ENCODE data around the gene DCAF17.

Gene DCAF17, protein sequence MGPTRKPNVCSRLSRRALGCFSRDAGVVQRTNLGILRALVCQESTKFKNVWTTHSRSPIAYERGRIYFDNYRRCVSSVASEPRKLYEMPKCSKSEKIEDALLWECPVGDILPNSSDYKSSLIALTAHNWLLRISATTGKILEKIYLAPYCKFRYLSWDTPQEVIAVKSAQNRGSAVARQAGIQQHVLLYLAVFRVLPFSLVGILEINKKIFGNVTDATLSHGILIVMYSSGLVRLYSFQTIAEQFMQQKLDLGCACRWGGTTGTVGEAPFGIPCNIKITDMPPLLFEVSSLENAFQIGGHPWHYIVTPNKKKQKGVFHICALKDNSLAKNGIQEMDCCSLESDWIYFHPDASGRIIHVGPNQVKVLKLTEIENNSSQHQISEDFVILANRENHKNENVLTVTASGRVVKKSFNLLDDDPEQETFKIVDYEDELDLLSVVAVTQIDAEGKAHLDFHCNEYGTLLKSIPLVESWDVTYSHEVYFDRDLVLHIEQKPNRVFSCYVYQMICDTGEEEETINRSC

DNA sequence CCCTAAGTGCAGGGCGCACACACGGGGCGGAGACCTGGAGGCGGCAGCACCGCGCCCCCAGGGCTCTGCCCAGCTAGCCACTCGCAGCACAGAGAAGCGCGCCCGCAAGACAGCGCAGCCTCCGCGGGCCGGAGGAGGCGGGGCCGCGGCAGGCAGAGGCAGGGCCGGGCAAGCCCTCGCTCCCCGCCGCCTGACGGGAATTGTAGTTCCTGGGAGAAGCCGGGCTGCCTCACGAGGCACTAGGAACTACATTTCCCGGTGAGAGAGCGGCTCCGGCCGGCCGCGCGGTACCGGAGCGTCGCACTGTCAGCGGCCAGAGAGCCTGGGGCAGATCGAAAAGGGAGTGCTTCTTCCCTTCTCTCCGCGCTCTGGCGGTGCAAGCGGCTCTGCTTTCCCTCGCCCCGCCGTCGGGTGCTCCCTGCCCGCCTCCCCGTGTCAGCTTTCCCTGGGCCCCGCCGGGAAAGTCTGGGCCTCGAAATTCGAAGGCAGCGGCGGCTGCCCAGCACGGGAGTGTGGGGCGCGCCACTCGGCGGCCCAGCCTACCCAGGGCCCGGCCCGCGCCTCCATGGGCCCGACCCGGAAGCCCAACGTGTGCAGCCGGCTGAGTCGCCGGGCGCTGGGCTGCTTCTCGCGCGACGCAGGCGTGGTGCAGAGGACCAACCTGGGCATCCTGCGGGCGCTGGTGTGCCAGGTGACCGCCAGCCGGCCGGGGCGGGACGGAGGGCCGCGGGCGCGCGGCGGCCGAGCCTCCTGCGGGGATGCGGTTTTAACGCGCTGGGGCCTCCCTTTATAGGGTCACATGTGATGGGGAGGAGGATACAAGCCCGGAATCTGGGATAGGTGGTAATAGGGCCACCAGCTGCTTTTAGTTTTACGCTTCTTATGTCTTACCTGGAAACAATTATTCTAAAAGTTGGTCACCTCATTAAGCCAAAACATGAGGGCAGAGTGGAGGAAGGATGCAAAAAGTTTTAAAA is at the start of gene DCAF17:
TSS of gene DCAF17 (plus strand) at position 214 of the 977 bp plus-strand sequence. CDS start at position 566, 352 bp downstream.
- DNase-seq: peak; percentile 94

DNA sequence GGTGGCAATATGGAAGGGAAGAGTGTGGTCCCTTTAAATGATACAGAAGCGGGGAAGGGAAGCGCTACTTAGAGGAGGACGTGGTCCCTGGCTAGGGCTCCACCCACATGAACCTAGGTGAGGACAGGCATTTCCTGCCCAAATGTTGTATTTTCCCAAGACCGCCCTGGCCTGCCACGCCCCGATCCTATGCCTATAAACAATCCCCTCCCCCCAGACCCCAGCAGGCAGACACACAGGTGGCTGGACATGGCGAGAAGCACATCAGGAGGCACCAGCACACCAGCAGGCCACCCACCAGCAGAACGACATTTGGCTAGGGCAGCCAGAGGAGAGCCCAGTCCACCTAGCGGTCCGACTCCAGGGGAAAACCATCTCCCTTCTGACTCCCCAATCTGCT is 47.4 kb upstream of the DCAF17 start:
- DNase-seq: no peak

DNA sequence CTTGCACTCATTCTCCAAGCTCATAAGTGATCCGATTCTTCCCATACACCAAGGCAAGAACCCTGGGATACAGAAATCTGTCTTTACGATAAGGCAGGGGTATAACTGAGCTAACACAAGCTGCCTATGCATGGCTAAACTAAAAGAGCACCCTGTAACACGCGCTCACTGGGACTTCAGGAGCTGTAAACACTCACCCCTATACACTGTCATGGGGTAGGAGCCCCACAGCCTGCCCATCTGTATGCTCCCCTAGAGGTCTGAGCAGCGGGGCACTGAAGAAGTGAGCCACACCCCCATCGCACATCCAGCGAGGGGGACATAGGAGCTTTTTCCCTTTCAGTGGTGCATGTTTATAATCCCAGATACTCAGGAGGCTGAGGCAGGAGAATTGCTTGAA is 47.0 kb upstream of the DCAF17 start:
- DNase-seq: no peak

DNA sequence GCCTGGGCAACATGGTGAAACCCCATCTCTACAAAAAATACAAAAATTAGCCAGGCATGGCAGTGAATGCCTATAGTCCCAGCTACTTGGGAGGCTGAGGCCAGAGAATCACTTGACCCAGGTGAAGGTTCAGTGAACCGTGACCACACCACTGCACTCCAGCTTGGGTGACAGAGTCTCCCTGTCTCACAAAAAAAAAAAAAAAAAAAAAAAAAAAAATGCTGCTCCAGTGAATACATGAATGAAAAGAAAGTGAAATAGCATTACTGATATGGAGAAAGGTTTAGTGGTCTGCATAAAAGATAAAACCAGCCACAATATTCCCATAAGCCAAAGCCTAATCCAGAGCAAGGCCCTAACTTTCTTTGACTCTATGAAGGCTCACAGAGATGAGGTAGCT is 44.7 kb upstream of the DCAF17 start:
- DNase-seq: no peak

DNA sequence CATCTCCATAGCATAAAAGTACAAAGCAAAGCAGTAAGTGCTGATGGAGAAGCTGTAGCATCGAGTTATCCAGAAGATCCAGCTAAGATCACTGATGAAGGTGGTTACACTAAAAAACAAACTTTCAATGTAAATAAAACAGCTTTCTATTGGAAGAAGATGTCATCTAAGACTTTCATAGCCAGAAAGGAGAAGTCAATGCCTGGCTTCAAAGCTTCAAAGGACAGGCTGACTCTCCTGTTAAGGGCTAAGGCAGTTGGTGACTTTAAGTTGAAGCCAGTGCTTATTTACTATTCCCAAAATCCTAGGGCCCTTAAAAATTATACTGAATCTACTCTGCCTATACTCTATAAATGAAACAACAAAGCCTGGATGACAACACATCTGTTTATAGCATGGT is 44.2 kb upstream of the DCAF17 start:
- no peak for DNase-seq

DNA sequence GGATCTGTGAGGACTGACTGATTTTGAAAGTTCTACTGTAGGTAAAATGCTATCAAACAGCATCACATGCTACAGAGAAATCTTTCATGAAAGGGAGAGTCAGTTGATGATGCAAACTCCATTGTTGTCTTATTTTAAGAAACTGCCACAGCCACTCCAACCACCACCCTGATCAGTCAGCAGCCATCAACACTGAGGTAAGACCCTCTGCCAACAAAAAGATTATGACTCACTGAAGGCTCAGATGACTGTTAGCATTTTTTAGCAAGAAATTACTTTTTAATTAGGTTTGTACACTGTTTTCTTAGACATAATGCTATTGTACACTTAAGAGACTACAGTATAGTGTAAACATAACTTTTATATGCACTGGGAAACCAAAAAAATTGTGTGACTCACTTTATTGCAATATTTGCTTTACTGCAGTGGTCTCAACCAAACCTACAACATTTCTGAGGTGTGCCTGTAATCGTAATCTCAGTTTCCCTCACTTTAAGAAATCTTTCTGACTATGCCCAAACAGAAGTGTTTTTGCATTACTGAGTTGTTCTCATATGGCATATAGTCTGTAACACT is 43.0 kb upstream of the DCAF17 start:
- DNase-seq: peak; percentile 34

DNA sequence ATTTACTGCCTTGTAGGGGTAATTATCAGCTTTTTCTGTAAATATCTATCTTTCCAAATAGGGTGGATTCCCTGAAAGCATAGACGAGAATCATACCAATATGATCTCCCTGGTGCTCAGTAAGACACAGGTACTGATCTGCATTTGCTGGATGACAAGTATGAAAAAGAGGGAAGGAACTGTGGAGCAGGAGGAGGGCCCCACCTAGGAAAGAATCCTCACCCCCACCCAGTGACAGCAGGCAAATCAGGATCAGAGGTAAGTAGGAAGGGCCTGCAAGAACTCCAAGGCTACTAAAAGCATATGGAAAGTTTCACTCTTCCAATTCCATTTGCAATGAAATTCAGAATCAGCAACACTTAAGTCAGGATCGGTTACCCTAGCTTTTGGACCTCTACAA is 42.5 kb upstream of the DCAF17 start:
- DNase-seq: no peak

DNA sequence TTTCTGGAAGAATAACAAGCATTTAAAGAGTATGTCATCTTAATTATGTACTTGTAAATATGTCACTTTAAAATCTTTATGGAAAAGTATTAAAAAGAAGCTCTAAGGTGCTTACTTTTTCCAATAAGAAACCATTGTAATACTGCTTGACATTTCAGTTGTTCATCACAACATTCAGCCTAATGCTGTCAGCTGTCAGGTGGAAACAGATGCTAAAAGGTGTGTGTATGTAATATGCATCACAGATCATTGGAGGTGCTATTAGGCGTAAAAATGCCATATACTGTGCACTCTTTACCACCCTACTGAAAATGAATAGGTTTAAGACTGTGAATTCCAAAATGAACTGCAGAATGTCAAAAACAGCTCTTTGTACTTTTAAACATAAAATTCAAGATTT is 40.5 kb upstream of the DCAF17 start:
- no peak for DNase-seq

DNA sequence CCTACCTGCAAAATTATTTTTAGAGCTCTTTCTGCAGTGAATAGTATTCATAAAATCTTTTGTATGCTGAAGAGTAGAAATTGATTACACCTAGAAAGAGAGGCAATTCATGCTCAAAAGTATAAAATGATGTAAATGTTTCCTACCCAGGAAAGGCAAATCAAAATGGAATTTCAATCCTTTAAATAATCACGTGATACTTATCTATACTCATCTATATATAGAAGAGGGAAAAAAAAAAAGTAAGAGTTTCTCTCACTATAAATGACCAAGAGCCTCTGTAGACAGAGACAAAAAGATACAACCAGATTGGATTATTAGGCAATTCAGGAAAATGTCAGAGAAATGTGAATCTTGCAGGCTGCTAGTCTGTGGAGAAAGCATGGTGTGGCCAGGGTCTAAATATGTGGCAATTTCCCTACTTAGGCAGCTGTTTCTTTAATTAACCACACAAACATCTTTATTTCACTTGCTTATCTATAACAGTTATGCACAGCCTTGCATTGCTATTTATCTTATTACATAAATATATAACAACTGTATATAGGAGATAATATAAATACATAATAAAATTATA is 39.8 kb upstream of the DCAF17 start:
- DNase-seq: no peak

DNA sequence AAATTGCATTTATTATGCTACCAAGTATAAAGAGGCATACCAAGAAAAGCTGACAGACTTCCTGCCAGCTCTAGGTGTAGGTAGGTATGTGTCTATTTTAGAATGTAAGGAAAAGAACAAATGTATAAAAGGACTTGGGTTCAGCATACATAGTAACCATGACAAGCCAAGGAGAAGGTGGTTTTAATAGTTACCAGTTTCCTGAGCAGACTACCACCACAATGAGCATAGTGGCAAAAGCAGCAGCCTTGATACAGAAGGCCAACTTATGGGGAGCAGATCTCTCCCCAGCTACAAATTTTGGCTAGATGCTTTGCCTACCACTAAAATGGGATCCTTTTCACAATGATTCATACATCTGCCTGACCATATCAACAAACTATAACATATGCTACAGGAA is 34.7 kb upstream of the DCAF17 start:
- no peak for DNase-seq

DNA sequence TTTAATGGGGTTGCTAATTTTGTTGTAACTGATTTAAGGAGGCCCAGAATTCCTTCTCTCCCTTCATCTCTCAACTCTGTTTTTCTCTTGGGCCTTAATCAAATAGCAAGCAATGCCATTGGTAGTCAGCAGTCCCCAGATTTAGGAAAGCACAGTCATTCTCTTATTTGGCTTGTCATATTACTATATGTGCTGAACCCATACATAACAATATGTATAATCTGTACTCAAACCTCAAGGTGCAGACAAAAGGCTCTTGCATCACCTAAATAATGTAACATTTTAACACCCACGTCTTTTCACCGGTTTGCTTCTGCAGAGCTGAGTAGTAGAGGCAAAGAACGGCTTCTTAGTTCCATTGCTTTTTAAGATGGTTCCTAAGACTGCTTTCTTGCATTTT is 33.6 kb upstream of the DCAF17 start:
- DNase-seq: no peak

DNA sequence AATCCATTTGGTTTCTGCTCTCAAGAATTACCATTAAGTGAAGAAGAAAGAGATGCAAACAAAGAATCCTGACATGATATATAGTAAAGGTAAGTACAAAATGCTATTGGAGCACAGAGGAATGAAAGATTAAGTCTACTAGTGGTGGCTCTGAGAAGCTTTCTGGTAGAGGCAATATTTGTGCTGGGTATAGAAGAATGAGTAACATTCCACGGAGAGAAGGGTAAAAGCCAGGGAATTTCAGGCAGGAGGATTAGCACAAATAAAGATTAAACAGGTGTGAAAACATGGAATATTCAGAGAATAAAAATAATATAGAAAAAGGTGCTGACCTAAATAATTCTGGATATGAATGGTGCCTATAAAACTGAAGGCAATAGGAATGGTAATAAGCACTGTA is 32.1 kb upstream of the DCAF17 start:
- DNase-seq: no peak

DNA sequence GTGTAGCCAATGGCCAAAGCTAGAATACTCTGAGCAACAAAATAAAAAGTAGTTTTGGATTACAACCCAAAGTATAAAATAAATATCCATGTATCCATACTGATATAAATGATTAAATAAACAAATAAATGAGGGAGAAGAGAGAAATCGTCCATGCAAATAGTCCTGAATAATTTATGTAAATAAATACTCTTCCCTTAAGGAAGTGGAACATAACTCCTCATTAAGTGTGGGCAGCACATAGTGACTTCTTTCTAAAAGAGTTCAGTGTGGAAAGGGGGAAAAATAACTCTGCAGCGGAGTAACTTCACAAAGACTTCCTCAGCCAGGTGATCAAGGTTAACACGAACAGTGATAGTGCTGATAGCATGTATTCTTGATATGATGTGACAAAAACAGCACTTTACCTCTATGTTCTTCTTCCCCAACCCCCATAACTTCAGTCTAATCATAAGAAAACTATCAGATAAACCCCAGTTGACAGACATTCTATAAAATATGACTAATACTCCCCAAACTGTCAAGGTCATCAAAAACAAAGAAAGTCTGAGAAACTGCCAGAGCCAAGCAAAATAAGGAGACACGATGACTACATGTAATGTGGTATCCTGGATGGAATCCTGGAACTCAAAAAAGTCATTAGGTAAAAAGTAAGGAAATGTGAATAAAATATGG is 31.0 kb upstream of the DCAF17 start:
- no peak for DNase-seq

DNA sequence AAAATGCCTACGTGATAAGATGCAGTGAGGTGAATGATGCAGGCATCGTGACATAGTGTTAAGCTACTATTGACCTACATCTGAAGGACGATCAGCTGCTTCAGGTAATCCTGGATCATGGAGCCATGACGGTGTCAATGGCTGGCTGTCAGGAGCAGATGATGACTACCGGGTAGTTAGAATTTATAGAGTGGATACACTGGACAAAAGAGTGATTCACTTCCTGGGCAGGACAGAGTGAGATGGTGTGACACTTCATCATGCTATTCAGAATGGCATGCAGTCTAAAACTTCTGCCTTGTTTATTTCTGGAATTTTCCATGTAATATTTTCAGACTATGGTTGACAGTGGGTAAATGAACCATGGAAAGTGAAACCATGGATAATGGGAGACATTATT is 29.8 kb upstream of the DCAF17 start:
- no peak for DNase-seq

DNA sequence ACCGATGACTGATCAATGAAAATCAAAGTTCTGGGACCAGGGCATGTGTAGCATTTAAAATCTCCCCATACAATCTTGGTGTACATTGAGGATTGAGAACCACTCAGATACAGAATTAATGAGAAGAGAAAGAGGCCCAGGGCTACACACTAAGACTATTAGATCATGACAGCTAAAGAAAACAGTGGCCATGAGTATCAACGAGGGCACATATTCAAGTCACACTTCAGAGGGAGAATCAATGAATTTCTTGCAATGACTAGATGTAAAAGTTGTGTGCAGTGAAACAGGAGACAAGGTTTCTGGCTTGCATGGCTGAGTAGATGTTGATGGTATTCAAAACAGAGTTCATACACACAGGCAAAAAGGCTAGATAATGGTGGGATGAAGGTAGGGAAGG is 29.3 kb upstream of the DCAF17 start:
- DNase-seq: no peak

DNA sequence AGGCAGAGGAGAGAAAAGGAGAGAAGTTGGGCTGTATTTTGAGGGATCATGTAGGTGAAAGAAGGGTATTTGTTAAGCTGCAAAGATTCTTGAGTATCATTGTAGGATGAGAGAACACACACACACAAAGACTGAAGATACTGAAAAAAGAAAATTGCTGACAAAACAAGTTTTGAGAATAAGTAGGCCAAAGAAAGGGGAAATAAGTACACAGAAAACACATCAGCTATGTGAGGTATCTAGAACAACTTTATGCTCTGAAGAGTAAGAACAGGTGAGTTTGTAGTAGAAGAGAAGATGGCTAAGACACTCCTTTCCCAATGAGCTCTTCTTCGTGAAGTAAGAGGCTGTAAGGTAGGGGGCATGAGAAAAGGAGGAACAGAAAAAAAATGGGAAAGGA is 28.5 kb upstream of the DCAF17 start:
- no peak for DNase-seq

DNA sequence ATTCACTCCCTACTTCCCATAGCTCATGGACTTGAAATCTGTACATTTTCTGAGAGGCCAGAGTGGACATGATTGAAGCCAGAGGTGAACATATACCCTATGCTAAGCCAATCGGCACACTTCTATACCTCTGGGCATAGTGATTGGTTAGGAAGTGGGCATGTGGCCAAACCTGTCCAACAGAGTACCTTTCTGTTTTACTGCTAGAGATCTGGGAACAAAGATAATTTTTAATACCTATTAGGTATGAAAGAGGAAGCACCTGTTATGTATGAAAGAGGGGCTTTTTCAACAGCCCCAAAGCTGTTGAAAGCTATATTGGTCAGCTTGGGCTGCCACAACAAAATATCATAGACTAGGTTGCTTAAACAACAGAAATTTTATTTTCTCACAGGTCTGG is 28.0 kb upstream of the DCAF17 start:
- DNase-seq: no peak

DNA sequence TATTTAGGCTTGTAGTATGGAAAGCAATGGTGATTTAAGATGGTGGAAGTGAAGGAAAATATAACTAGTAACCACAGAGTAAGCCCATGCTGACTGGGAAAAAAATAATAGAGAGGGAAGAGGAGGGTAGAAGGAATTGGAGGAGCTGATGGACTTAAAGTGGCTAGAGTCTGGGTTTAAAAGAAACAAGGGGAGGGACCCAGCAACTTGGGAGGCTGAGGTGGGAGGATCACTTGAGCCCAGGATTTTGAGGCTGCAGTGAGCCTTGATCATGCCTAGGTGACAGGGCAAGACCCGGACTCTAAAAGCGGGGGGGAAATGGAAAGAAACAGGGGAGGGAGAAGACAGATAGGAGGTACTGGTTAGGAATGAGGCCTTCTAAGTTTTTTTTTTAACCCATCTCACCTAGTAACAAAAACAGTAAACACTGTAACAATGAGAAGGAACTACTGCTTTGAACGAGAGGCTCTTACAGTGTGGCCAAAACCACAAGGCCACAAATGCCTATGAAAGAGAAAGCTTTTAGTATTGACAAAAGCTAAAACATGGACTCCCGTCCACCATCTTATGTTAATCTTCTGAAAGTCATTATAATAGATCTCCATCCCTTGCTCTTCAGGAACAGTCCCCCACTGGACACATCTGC is 26.9 kb upstream of the DCAF17 start:
- DNase-seq: no peak

DNA sequence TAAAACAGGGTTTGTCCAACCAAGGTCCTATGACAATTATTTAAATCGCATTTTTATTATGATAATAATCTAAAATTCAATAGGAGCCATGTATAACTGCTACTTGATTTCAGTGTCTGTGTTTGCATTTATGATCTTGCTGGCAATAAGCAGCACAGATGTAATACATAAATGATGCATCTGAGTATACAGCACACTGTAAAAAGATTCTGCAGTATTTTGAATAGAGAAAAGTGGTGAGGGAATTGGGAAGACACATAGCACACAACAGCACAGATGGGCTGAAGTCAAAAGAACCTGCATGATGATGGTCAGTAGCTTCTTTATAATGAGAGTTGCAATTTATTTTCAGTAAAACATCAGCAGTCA is 26.4 kb upstream of the DCAF17 start:
- DNase-seq: no peak

DNA sequence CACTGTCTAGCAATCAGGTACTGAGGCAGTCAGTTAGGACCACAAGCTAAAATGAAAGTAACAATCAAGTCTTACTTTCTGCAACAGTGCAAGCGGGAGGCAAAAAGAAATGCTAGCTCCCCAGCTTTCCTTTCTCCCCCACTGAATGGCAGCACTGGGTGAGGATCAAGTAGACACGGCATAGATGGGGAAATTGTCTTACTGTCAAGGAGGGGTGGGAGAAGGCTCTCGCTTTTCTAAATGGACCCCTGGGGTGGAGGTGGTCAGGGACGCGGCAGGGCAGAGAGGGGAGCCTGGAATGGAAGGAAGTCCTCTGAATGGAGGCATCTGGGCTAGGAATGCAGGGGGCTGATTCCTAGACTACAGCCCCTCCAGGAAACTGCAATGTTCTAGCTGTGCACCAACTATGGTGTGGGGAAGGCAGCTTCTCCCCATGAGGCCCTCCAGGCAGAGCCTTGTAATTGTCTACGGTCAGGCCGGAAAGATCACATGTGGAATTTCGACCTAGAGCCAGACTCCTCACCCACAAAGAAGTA is 24.5 kb upstream of the DCAF17 start:
- no peak for DNase-seq

DNA sequence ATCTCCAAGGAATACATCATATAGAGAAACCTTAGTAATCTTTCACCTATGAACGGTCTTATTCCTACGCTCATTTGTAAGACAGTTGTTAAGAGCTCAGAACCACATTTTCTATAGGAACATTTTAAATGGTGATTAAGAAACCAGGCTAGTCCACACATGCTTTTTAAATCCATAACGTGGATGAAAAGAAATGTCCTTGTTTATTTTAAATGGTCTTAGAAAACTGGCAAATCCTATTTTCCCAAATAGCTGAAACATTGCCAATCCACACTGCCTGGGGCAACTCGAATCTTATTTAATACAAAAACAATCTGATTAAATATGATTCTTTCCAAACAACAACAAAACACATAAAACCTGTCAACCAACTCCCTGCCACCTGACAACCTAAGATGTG is 23.9 kb upstream of the DCAF17 start:
- no peak for DNase-seq

DNA sequence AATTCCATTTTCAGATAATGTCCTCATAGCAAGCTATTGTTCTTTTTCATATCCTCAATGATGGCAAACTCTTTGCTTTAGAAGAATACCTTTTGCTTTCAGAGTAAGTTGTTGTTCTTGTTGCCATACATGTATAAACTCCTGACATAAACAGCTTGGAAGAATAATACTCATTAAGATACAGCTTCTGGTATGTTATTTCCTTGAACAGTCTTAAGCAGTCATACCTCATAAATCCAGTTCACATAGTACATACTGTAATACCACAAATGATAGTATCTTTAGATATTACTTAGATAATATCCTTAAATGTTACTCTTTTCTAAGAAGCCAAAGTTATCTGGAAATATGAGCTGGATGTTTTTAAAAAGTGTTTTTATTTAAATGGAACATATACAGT is 23.4 kb upstream of the DCAF17 start:
- DNase-seq: no peak

All from stimulated activated CD8-positive, alpha-beta memory T cell treated with anti-CD3 and anti-CD28 coated beads, Interleukin-4, amount 100 ng/mL, for 48 hours (primary cell).